ENCODE data around the gene ZBTB16.

ZBTB16 gene

GRCh38 chr11:114187173-114187572, 127.7 kb downstream of the ZBTB16 start:
- DNase-seq (ENCODE audit: low read depth in 2 of 2): no peak

- DNase-seq (ENCODE audit: low read depth in 2 of 2): no peak
Observed at GRCh38 chr11:114188851-114189570, 129.5 kb downstream of the ZBTB16 start.

GRCh38 chr11:114190630-114191029, 131.1 kb downstream of the ZBTB16 start:
- no peak for DNase-seq (ENCODE audit: low read depth in 2 of 2)

- DNase-seq (ENCODE audit: low read depth in 2 of 2): no peak
Observed at GRCh38 chr11:114191893-114192292, 132.4 kb downstream of the ZBTB16 start.

GRCh38 chr11:114192841-114193389, 133.4 kb downstream of the ZBTB16 start:
- no peak for DNase-seq (ENCODE audit: low read depth in 2 of 2)

- DNase-seq (ENCODE audit: low read depth in 2 of 2): no peak
Observed at GRCh38 chr11:114193730-114194679, 134.5 kb downstream of the ZBTB16 start.

GRCh38 chr11:114194702-114195101, 135.2 kb downstream of the ZBTB16 start:
- DNase-seq (ENCODE audit: low read depth in 2 of 2): no peak

GRCh38 chr11:114195151-114195550, 135.6 kb downstream of the ZBTB16 start:
- DNase-seq (ENCODE audit: low read depth in 2 of 2): no peak

GRCh38 chr11:114195981-114196731, 136.6 kb downstream of the ZBTB16 start:
- DNase-seq (ENCODE audit: low read depth in 2 of 2): no peak

GRCh38 chr11:114196997-114197703, 137.6 kb downstream of the ZBTB16 start:
- DNase-seq (ENCODE audit: low read depth in 2 of 2): no peak

GRCh38 chr11:114197799-114198500, 138.4 kb downstream of the ZBTB16 start:
- no peak for DNase-seq (ENCODE audit: low read depth in 2 of 2)

GRCh38 chr11:114199051-114199450, 139.5 kb downstream of the ZBTB16 start:
- no peak for DNase-seq (ENCODE audit: low read depth in 2 of 2)

GRCh38 chr11:114200351-114201133, 141.0 kb downstream of the ZBTB16 start:
- no peak for DNase-seq (ENCODE audit: low read depth in 2 of 2)

- no peak for DNase-seq (ENCODE audit: low read depth in 2 of 2)
Observed at GRCh38 chr11:114201219-114201618, 141.7 kb downstream of the ZBTB16 start.

GRCh38 chr11:114202011-114202609, 142.6 kb downstream of the ZBTB16 start:
- DNase-seq (ENCODE audit: low read depth in 2 of 2): no peak

GRCh38 chr11:114207096-114207495, 147.6 kb downstream of the ZBTB16 start:
- no peak for DNase-seq (ENCODE audit: low read depth in 2 of 2)

GRCh38 chr11:114208377-114208776, 148.9 kb downstream of the ZBTB16 start:
- no peak for DNase-seq (ENCODE audit: low read depth in 2 of 2)

GRCh38 chr11:114209343-114209742, 149.8 kb downstream of the ZBTB16 start:
- no peak for DNase-seq (ENCODE audit: low read depth in 2 of 2)

- DNase-seq (ENCODE audit: low read depth in 2 of 2): no peak
Observed at GRCh38 chr11:114209904-114210303, 150.4 kb downstream of the ZBTB16 start.
